Left lung (tissue), 10 donors: ENCODE data around the gene IRF9. TPM values are rescaled to one million over a fixed set of nuclear protein-coding genes. Genes with fewer than 3 reads are reported as not detected.

ENCODE experiments used
- ATAC-seq: fragments of 200-7000 bp; cut with Tn5 transposase; one replicate; pipeline ENCODE4 v1.9.1; 2020; ENCODE audit warnings: moderate library complexity
- DNase-seq, 4 donors: peaks; one replicate each; pipeline ENCODE4 v3.0.0-alpha.2; 2013 to 2020
- H3K27ac ChIP-seq, 2 donors: fragments of 200-600 bp; sonication (generic) in 1 of 2; one replicate each; pipeline versions ENCODE4 v1.5.0 to v1.8.0; 2020 to 2021
- H3K27me3 ChIP-seq, 2 donors: fragments of 200-600 bp; sonication (generic) in 1 of 2; one replicate each; pipeline versions ENCODE4 v1.5.0 to v1.8.0; 2020 to 2021
- H3K36me3 ChIP-seq, 2 donors: fragments of 200-600 bp; sonication (generic) in 1 of 2; one replicate each; pipeline versions ENCODE4 v1.5.0 to v1.8.0; 2020 to 2021
- H3K4me1 ChIP-seq, 2 donors: fragments of 200-600 bp; one replicate each; pipeline ENCODE4 v1.8.0; 2021
- H3K4me3 ChIP-seq, 2 donors: fragments of 200-600 bp; sonication (generic) in 1 of 2; one replicate each; pipeline versions ENCODE4 v1.5.0 to v1.8.0; 2020 to 2021; ENCODE audit warnings: mild to moderate bottlenecking in 1 of 2
- H3K9me3 ChIP-seq, 2 donors: fragments of 200-600 bp; sonication (generic) in 1 of 2; one replicate each; pipeline versions ENCODE4 v1.5.0 to v1.8.0; 2020 to 2021
- CTCF ChIP-seq, 2 donors: fragments of 200-600 bp; sonication (generic) in 1 of 2; IDR thresholded peaks; one replicate each; pipeline versions ENCODE4 v1.5.0 to v1.8.0; 2021; ENCODE audit warnings: antibody characterized with exemption in 2 of 2
- intact Hi-C, 2 donors: fragments of 100-400 bp; cut with DNase I; formaldehyde crosslinking; loops; one replicate each; pipeline versions ENCODE4 v1.11.2 to v1.14.2; 2022
- polyA plus RNA-seq, 6 donors: library from polyadenylated mRNA; unstranded; fragments of 120-200 nt; gene quantifications; one replicate each; pipeline ENCODE4 v1.2.1, GENCODE V29; 2013; ENCODE audit not compliant: insufficient read length in 6 of 6
- total RNA-seq, 2 donors: library from RNA; stranded (reverse); fragmentation: NEBNext Ultra II Directional; extraction: Animal tissue kit (Norgen Biotek cat#: 25700); gene quantifications; one replicate each; pipeline ENCODE4 v1.2.1, GENCODE V29; 2021
- donor health status: DM: no; HTN: yes; CAD: no.
- donor health status: DM: no; HTN: no; CAD: no.

Gene IRF9
- total and polyA plus RNA-seq, 8 donors: 53.4 to 131 (median 64.3) TPM

GRCh38 chr14:24131549-24131966 is 29.5 kb upstream of the IRF9 start:
- H3K36me3 ChIP-seq: no peaks in the 10 kb centered on the region
- intact Hi-C loops: no loop called here
- ATAC-seq: no peak

GRCh38 chr14:24132061-24132685 is 28.9 kb upstream of the IRF9 start:
- Histone ChIP-seq H3K27ac (peak overlapping the region in 1 of 2 donors; percentile 13), H3K9me3 (no peaks in the 10 kb centered on the region), H3K4me1 (peaks cover 5 to 14% of the 10 kb centered on the region in 2 donors), H3K27me3 (no peaks in the 10 kb centered on the region), H3K36me3 (no peaks in the 10 kb centered on the region), H3K4me3 (no peak overlapping the region)
- no peak for TF ChIP-seq CTCF (IDR thresholded peaks at IDR 0.05)
- intact Hi-C loops: no loop called here
- no peak for DNase-seq
- no peak for ATAC-seq

More at GRCh38 chr14:24131549-24131966, 29.5 kb upstream of the IRF9 start:
- H3K9me3 ChIP-seq: no peaks in the 10 kb centered on the region
- H3K4me3 ChIP-seq: no peak overlapping the region
- no peak overlapping the region for H3K27ac ChIP-seq
- DNase-seq: no peak
- TF ChIP-seq CTCF (IDR thresholded peaks at IDR 0.05): no peak
- no peaks in the 10 kb centered on the region for H3K27me3 ChIP-seq
- peaks cover 0 to 8% of the 10 kb centered on the region in 2 donors for H3K4me1 ChIP-seq

- intact Hi-C loops: no loop called here
- peaks cover 0 to 8% of the 10 kb centered on the region in 2 donors for H3K36me3 ChIP-seq
These were observed 28.1 kb upstream of the IRF9 start for GRCh38 chr14:24132976-24133375.

GRCh38 chr14:24133735-24134134 is 27.3 kb upstream of the IRF9 start:
- no peak overlapping the region for H3K4me3 ChIP-seq
- peaks cover 7 to 30% of the 10 kb centered on the region in 2 donors for H3K4me1 ChIP-seq
- TF ChIP-seq CTCF (IDR thresholded peaks at IDR 0.05): no peak
- H3K9me3 ChIP-seq: no peaks in the 10 kb centered on the region
- H3K27me3 ChIP-seq: no peaks in the 10 kb centered on the region
- no peak overlapping the region for H3K27ac ChIP-seq
- intact Hi-C loops: no loop called here
- no peak for DNase-seq
- H3K36me3 ChIP-seq: peaks cover 0 to 15% of the 10 kb centered on the region in 2 donors
- no peak for ATAC-seq

More at GRCh38 chr14:24132976-24133375, 28.1 kb upstream of the IRF9 start:
- H3K4me3 ChIP-seq: no peak overlapping the region
- no peak for TF ChIP-seq CTCF (IDR thresholded peaks at IDR 0.05)
- no peak overlapping the region for H3K27ac ChIP-seq
- DNase-seq (no peak), ATAC-seq (no peak)
- H3K4me1 ChIP-seq: peaks cover 7 to 22% of the 10 kb centered on the region in 2 donors
- H3K27me3 ChIP-seq: no peaks in the 10 kb centered on the region
- H3K9me3 ChIP-seq: no peaks in the 10 kb centered on the region

- Histone ChIP-seq H3K4me1 (peaks cover 15 to 48% of the 10 kb centered on the region in 2 donors), H3K9me3 (no peaks in the 10 kb centered on the region), H3K4me3 (peak overlapping the region; percentile 90 to 99), H3K27ac (peak overlapping the region; percentile 27 to 92), H3K36me3 (peaks cover 0 to 29% of the 10 kb centered on the region in 2 donors), H3K27me3 (no peaks in the 10 kb centered on the region)
- ATAC-seq (no peak), DNase-seq (no peak)
- intact Hi-C loops: no loop called here
- no peak for TF ChIP-seq CTCF (IDR thresholded peaks at IDR 0.05)
These were observed 25.6 kb upstream of the IRF9 start for GRCh38 chr14:24135584-24135833.
